HepG2 (cell line): ENCODE data around the gene AMBRA1. TPM values are rescaled to one million over a fixed set of nuclear protein-coding genes. Genes with fewer than 3 reads are reported as not detected.

Experiments
- CAMTA2 ChIP-seq: sonication (generic); formaldehyde crosslinking; IDR thresholded peaks from 2 replicates; pipeline ENCODE4 v1.4.0; 2020; ENCODE audit warnings: mild to moderate bottlenecking, missing genetic modification reagents, borderline replicate concordance
- EZH2 ChIP-seq: conservative IDR thresholded peaks from 2 replicates; pipeline ENCODE4 v1.6.1; 2012; ENCODE audit warnings: mild to moderate bottlenecking, low read depth, low read length, moderate library complexity
- GATAD2A ChIP-seq: IDR thresholded peaks from 2 replicates; pipeline ENCODE4 v1.6.1; 2016
- HOXA5 ChIP-seq: sonication (generic); formaldehyde crosslinking; IDR thresholded peaks from 2 replicates; pipeline ENCODE4 v1.4.0; 2020; ENCODE audit warnings: missing genetic modification reagents
- KLF11 ChIP-seq: IDR thresholded peaks from 2 replicates; pipeline ENCODE4 v1.6.1; 2016; ENCODE audit warnings: missing compliant biosample characterization
- MAF1 ChIP-seq: sonication (generic); formaldehyde crosslinking; IDR thresholded peaks from 2 replicates; pipeline ENCODE4 v1.5.0; 2020; ENCODE audit warnings: missing genetic modification reagents, borderline replicate concordance
- NFE2L1 ChIP-seq: sonication (generic); formaldehyde crosslinking; IDR thresholded peaks from 2 replicates; pipeline ENCODE4 v1.4.0; 2020; ENCODE audit warnings: missing genetic modification reagents, mild to moderate bottlenecking, borderline replicate concordance
- NFIB ChIP-seq: sonication (generic); formaldehyde crosslinking; IDR thresholded peaks from 2 replicates; pipeline ENCODE4 v1.9.0; 2021; ENCODE audit warnings: missing genetic modification reagents, mild to moderate bottlenecking, borderline replicate concordance
- ZFP62 ChIP-seq: sonication (generic); formaldehyde crosslinking; IDR thresholded peaks from 2 replicates; pipeline ENCODE4 v1.4.0; 2020; ENCODE audit warnings: missing genetic modification reagents
- ZFY ChIP-seq: sonication (generic); formaldehyde crosslinking; IDR thresholded peaks from 2 replicates; pipeline ENCODE4 v1.4.0; 2020; ENCODE audit warnings: missing genetic modification reagents
- ZNF253 ChIP-seq: sonication (generic); formaldehyde crosslinking; IDR thresholded peaks from 2 replicates; pipeline ENCODE4 v1.8.0; 2022; ENCODE audit warnings: mild to moderate bottlenecking, missing genetic modification reagents, borderline replicate concordance
- ZNF292 ChIP-seq: sonication (generic); formaldehyde crosslinking; IDR thresholded peaks from 2 replicates; pipeline ENCODE4 v1.8.1; 2022; ENCODE audit warnings: mild to moderate bottlenecking, low read depth, missing genetic modification reagents, borderline replicate concordance
- ZNF672 ChIP-seq: sonication (generic); formaldehyde crosslinking; IDR thresholded peaks from 2 replicates; pipeline ENCODE4 v1.8.1; 2022; ENCODE audit warnings: missing genetic modification reagents
- ZNF780A ChIP-seq: sonication (generic); formaldehyde crosslinking; IDR thresholded peaks from 2 replicates; pipeline ENCODE4 v1.8.0; 2022; ENCODE audit warnings: mild to moderate bottlenecking, missing genetic modification reagents, moderate library complexity
- ZSCAN20 ChIP-seq: sonication (generic); formaldehyde crosslinking; IDR thresholded peaks from 2 replicates; pipeline ENCODE4 v1.4.0; 2020; ENCODE audit warnings: missing genetic modification reagents, mild to moderate bottlenecking, borderline replicate concordance
- polyA plus RNA-seq, 8 experiments: library from polyadenylated mRNA; depleted of rRNA in 3 of 8; stranded (reverse) in 7 of 8; unstranded in 1 of 8; fragments of >200 nt; fragmentation: Illumina TruSeq in 4 of 8; extraction: Trizol in 4 of 8; gene quantifications; 2 replicates each; pipeline versions ENCODE4 v1.2.1 to v1.2.3, GENCODE V29; 2011 to 2016; ENCODE audit warnings: low read depth in 4 of 8, missing spikeins in 1 of 8, mixed read lengths in 1 of 8; ENCODE audit not compliant: insufficient read depth in 1 of 8
- total RNA-seq, 5 experiments: library from RNA; depleted of rRNA; stranded (reverse); fragments of >200 nt; fragmentation: Illumina TruSeq; extraction: Trizol; gene quantifications; 2 replicates each; pipeline ENCODE4 v1.2.3, GENCODE V29; 2016; ENCODE audit warnings: low read depth in 1 of 5
- TF ChIP-seq, protein P1 (sequence below): sonication (generic); formaldehyde crosslinking; IDR thresholded peaks from 2 replicates; pipeline ENCODE4 v1.5.1; 2020; ENCODE audit warnings: missing genetic modification reagents, mild to moderate bottlenecking, borderline replicate concordance
- TF ChIP-seq, protein P2 (sequence below): sonication (generic); formaldehyde crosslinking; IDR thresholded peaks from 2 replicates; pipeline ENCODE4 v1.4.0; 2020; ENCODE audit warnings: missing genetic modification reagents
- TF ChIP-seq, protein P3 (sequence below): sonication (generic); formaldehyde crosslinking; IDR thresholded peaks from 2 replicates; pipeline ENCODE4 v1.4.0; 2020; ENCODE audit warnings: low read depth, mild to moderate bottlenecking, missing genetic modification reagents
- TF ChIP-seq, protein P4 (sequence below): sonication (generic); formaldehyde crosslinking; IDR thresholded peaks from 2 replicates; pipeline ENCODE4 v1.4.0; 2020; ENCODE audit warnings: mild to moderate bottlenecking, missing genetic modification reagents
- TF ChIP-seq, protein P5 (sequence below): sonication (generic); formaldehyde crosslinking; IDR thresholded peaks from 2 replicates; pipeline ENCODE4 v1.4.0; 2020; ENCODE audit warnings: missing genetic modification reagents, borderline replicate concordance
- TF ChIP-seq, protein P6 (sequence below): sonication (generic); formaldehyde crosslinking; IDR thresholded peaks from 2 replicates; pipeline ENCODE4 v1.4.0; 2020; ENCODE audit warnings: missing genetic modification reagents

Gene AMBRA1
- total and polyA plus RNA-seq, 2 of the 13 experiments (the other 11 are each of a cell fraction or from before 2014, with no cell fraction given) = 15.7 to 26.0 TPM

DNA sequence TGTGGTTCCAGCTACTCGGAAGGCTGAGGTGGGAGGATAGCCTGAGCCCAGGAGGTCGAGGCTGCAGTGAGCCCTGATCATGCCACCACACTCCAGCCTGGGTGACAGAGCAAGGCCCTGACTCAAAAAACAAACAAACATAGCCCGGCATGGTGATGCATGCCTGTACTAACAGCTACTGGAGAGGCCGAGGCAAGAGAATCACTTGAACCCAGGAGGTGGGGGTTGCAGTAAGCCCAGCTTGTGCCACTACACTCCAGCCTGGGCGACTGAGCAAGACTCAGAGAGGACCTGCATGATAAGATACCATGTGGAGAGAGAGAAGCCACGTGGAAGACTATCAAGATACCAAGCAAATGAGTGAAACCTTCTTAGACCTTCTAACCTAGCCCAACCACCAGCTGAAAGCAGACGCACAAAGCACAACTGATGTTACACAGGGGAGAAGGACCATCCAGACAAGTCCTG, 36.1 kb downstream of the AMBRA1 start (continued):
- TF ChIP-seq, protein P1, sequence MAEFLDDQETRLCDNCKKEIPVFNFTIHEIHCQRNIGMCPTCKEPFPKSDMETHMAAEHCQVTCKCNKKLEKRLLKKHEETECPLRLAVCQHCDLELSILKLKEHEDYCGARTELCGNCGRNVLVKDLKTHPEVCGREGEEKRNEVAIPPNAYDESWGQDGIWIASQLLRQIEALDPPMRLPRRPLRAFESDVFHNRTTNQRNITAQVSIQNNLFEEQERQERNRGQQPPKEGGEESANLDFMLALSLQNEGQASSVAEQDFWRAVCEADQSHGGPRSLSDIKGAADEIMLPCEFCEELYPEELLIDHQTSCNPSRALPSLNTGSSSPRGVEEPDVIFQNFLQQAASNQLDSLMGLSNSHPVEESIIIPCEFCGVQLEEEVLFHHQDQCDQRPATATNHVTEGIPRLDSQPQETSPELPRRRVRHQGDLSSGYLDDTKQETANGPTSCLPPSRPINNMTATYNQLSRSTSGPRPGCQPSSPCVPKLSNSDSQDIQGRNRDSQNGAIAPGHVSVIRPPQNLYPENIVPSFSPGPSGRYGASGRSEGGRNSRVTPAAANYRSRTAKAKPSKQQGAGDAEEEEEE (CRISPR knock-in tag) = no peak
- TF ChIP-seq ZNF780A (no peak), HOXA5 (CRISPR knock-in tag) (no peak), KLF11 (CRISPR knock-in tag) (0 out of 2 replicates have a peak, but pooled peaks have one; percentile 61), ZFY (CRISPR knock-in tag) (peak; percentile 57), NFE2L1 (CRISPR knock-in tag) (no peak), EZH2 (no peak), ZNF292 (CRISPR knock-in tag) (no peak), ZNF253 (CRISPR knock-in tag) (no peak), CAMTA2 (CRISPR knock-in tag) (no peak), ZFP62 (no peak), NFIB (no peak), ZSCAN20 (no peak), ZNF672 (CRISPR knock-in tag) (no peak), GATAD2A (CRISPR knock-in tag) (peak; percentile 86), MAF1 (CRISPR knock-in tag) (no peak)
- TF ChIP-seq, protein P2, sequence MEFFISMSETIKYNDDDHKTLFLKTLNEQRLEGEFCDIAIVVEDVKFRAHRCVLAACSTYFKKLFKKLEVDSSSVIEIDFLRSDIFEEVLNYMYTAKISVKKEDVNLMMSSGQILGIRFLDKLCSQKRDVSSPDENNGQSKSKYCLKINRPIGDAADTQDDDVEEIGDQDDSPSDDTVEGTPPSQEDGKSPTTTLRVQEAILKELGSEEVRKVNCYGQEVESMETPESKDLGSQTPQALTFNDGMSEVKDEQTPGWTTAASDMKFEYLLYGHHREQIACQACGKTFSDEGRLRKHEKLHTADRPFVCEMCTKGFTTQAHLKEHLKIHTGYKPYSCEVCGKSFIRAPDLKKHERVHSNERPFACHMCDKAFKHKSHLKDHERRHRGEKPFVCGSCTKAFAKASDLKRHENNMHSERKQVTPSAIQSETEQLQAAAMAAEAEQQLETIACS (CRISPR knock-in tag) = no peak
- TF ChIP-seq, protein P3, sequence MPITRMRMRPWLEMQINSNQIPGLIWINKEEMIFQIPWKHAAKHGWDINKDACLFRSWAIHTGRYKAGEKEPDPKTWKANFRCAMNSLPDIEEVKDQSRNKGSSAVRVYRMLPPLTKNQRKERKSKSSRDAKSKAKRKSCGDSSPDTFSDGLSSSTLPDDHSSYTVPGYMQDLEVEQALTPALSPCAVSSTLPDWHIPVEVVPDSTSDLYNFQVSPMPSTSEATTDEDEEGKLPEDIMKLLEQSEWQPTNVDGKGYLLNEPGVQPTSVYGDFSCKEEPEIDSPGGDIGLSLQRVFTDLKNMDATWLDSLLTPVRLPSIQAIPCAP (CRISPR knock-in tag) = no peak
- TF ChIP-seq, protein P4, sequence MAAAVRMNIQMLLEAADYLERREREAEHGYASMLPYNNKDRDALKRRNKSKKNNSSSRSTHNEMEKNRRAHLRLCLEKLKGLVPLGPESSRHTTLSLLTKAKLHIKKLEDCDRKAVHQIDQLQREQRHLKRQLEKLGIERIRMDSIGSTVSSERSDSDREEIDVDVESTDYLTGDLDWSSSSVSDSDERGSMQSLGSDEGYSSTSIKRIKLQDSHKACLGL (CRISPR knock-in tag) = no peak
- TF ChIP-seq, protein P5, sequence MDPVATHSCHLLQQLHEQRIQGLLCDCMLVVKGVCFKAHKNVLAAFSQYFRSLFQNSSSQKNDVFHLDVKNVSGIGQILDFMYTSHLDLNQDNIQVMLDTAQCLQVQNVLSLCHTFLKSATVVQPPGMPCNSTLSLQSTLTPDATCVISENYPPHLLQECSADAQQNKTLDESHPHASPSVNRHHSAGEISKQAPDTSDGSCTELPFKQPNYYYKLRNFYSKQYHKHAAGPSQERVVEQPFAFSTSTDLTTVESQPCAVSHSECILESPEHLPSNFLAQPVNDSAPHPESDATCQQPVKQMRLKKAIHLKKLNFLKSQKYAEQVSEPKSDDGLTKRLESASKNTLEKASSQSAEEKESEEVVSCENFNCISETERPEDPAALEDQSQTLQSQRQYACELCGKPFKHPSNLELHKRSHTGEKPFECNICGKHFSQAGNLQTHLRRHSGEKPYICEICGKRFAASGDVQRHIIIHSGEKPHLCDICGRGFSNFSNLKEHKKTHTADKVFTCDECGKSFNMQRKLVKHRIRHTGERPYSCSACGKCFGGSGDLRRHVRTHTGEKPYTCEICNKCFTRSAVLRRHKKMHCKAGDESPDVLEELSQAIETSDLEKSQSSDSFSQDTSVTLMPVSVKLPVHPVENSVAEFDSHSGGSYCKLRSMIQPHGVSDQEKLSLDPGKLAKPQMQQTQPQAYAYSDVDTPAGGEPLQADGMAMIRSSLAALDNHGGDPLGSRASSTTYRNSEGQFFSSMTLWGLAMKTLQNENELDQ (CRISPR knock-in tag) = no peak
- TF ChIP-seq, protein P6, sequence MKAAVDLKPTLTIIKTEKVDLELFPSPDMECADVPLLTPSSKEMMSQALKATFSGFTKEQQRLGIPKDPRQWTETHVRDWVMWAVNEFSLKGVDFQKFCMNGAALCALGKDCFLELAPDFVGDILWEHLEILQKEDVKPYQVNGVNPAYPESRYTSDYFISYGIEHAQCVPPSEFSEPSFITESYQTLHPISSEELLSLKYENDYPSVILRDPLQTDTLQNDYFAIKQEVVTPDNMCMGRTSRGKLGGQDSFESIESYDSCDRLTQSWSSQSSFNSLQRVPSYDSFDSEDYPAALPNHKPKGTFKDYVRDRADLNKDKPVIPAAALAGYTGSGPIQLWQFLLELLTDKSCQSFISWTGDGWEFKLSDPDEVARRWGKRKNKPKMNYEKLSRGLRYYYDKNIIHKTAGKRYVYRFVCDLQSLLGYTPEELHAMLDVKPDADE (CRISPR knock-in tag) = no peak
